ENCODE results near the gene MND1. TPM values are rescaled to one million over a fixed set of nuclear protein-coding genes. Genes with fewer than 3 reads are reported as not detected.

MND1 gene
- total RNA-seq, 1 donor: 4.3 TPM

GRCh38 chr4:153398713-153399112 lies 54.2 kb downstream of the MND1 start:
- no peak for DNase-seq (ENCODE audit: low read depth)
- TF ChIP-seq CTCF (IDR thresholded peaks at IDR 0.05; ENCODE audit: insufficient read depth, low read depth, low read length): no peak
- H3K4me3 ChIP-seq (ENCODE audit: low read depth, low read length): no peak overlapping the region

- no peak overlapping the region for H3K4me3 ChIP-seq (ENCODE audit: low read depth, low read length)
- no peak for DNase-seq (ENCODE audit: low read depth)
- TF ChIP-seq CTCF (IDR thresholded peaks at IDR 0.05; ENCODE audit: insufficient read depth, low read depth, low read length): no peak
These were observed 54.9 kb downstream of the MND1 start for GRCh38 chr4:153399358-153399757.

- TF ChIP-seq CTCF (IDR thresholded peaks at IDR 0.05; ENCODE audit: insufficient read depth, low read depth, low read length): no peak
- DNase-seq (ENCODE audit: low read depth): no peak
- no peak overlapping the region for H3K4me3 ChIP-seq (ENCODE audit: low read depth, low read length)
These were observed 57.0 kb downstream of the MND1 start for GRCh38 chr4:153401501-153401900.

GRCh38 chr4:153402366-153402765 lies 57.9 kb downstream of the MND1 start:
- no peak for TF ChIP-seq CTCF (IDR thresholded peaks at IDR 0.05; ENCODE audit: insufficient read depth, low read depth, low read length)
- peak; percentile 33 for DNase-seq (ENCODE audit: low read depth)
- no peak overlapping the region for H3K4me3 ChIP-seq (ENCODE audit: low read depth, low read length)

GRCh38 chr4:153403726-153404125 lies 59.2 kb downstream of the MND1 start:
- no peak overlapping the region for H3K4me3 ChIP-seq (ENCODE audit: low read depth, low read length)
- TF ChIP-seq CTCF (IDR thresholded peaks at IDR 0.05; ENCODE audit: insufficient read depth, low read depth, low read length): no peak
- DNase-seq (ENCODE audit: low read depth): no peak

- TF ChIP-seq CTCF (IDR thresholded peaks at IDR 0.05; ENCODE audit: insufficient read depth, low read depth, low read length): no peak
These were observed 63.4 kb downstream of the MND1 start for GRCh38 chr4:153407906-153408305.

GRCh38 chr4:153408932-153409331 lies 64.4 kb downstream of the MND1 start:
- no peak for DNase-seq (ENCODE audit: low read depth)
- H3K4me3 ChIP-seq (ENCODE audit: low read depth, low read length): no peak overlapping the region

More at GRCh38 chr4:153407906-153408305, 63.4 kb downstream of the MND1 start:
- H3K4me3 ChIP-seq (ENCODE audit: low read depth, low read length): no peak overlapping the region
- DNase-seq (ENCODE audit: low read depth): no peak

More at GRCh38 chr4:153408932-153409331, 64.4 kb downstream of the MND1 start:
- TF ChIP-seq CTCF (IDR thresholded peaks at IDR 0.05; ENCODE audit: insufficient read depth, low read depth, low read length): no peak

Measured in fibroblast of villous mesenchyme (primary cell).